HFFc6 (cell line): ENCODE data around the gene HOXA3. TPM values are rescaled to one million over a fixed set of nuclear protein-coding genes. Genes with fewer than 3 reads are reported as not detected.

ENCODE experiments used
- DNase-seq: peaks from one replicate; pipeline ENCODE4 v3.0.0-alpha.2; 2018
- H3K27ac Mint-ChIP-seq: 2 replicates; pipeline ENCODE4 v1.8.0; 2020; ENCODE audit warnings: mild to moderate bottlenecking, mixed read lengths
- H3K27me3 Mint-ChIP-seq: 2 replicates; pipeline ENCODE4 v1.8.0; 2021; ENCODE audit warnings: mild to moderate bottlenecking, moderate library complexity, mixed read lengths; ENCODE audit not compliant: insufficient read depth
- H3K36me3 Mint-ChIP-seq: 2 replicates; pipeline ENCODE4 v1.8.0; 2021; ENCODE audit warnings: low read depth, mixed read lengths
- H3K4me1 Mint-ChIP-seq: 2 replicates; pipeline ENCODE4 v1.8.0; 2020; ENCODE audit warnings: low read depth, mixed read lengths
- H3K4me3 Mint-ChIP-seq: 2 replicates; pipeline ENCODE4 v1.8.0; 2020; ENCODE audit warnings: mild to moderate bottlenecking, moderate library complexity, mixed read lengths
- H3K9me3 Mint-ChIP-seq: 2 replicates; pipeline ENCODE4 v1.8.0; 2020; ENCODE audit warnings: mild to moderate bottlenecking, mixed read lengths
- CTCF ChIP-seq: fragments of 200-600 bp; sonication (generic); IDR thresholded peaks from 2 replicates; pipeline ENCODE4 v1.5.0; 2021; ENCODE audit warnings: antibody characterized with exemption, mild to moderate bottlenecking
- total RNA-seq, 6 experiments: library from RNA; stranded (reverse); fragmentation: NEBNext Ultra II Directional; extraction: Animal tissue kit (Norgen Biotek cat#: 25700); gene quantifications; 2 replicates in 1 of 6; 3 replicates in 5 of 6; pipeline ENCODE4 v1.2.3, GENCODE V29; 2021

The HOXA3 gene
- total RNA-seq, 6 experiments from 2014 or later = 0.33 to 1.9 (median 1.1) TPM

GRCh38 chr7:27140126-27140857, 12.1 kb downstream of the HOXA3 start:
- peaks cover 3% of the 10 kb centered on the region; the same call in 1 of the 2 replicates for H3K27me3 Mint-ChIP-seq
- H3K4me3 Mint-ChIP-seq = no peak overlapping the region
- no peak for TF ChIP-seq CTCF

GRCh38 chr7:27139334-27140125, 12.9 kb downstream of the HOXA3 start:
- Mint-ChIP-seq H3K27me3 (peaks cover 3% of the 10 kb centered on the region; the same call in 1 of the 2 replicates), H3K36me3 (peaks cover 19% of the 10 kb centered on the region), H3K27ac (no peak overlapping the region), H3K4me1 (peaks cover 20% of the 10 kb centered on the region), H3K9me3 (no peaks in the 10 kb centered on the region), H3K4me3 (no peak overlapping the region)
- DNase-seq = no peak
- TF ChIP-seq CTCF = no peak

More at GRCh38 chr7:27140126-27140857, 12.1 kb downstream of the HOXA3 start:
- Mint-ChIP-seq H3K36me3 (peaks cover 23% of the 10 kb centered on the region), H3K4me1 (peaks cover 13% of the 10 kb centered on the region), H3K27ac (no peak overlapping the region), H3K9me3 (no peaks in the 10 kb centered on the region)
- no peak for DNase-seq

GRCh38 chr7:27138985-27139333, 13.4 kb downstream of the HOXA3 start:
- no peak for DNase-seq
- no peak overlapping the region for H3K4me3 Mint-ChIP-seq
- H3K27ac Mint-ChIP-seq = no peak overlapping the region
- peaks cover 19% of the 10 kb centered on the region for H3K36me3 Mint-ChIP-seq
- no peaks in the 10 kb centered on the region for H3K9me3 Mint-ChIP-seq
- peaks cover 26% of the 10 kb centered on the region for H3K4me1 Mint-ChIP-seq
- H3K27me3 Mint-ChIP-seq = peaks cover 3% of the 10 kb centered on the region; the same call in 1 of the 2 replicates
- TF ChIP-seq CTCF = no peak

GRCh38 chr7:27138472-27138871, 13.9 kb downstream of the HOXA3 start:
- no peak for DNase-seq
- no peak for TF ChIP-seq CTCF
- Mint-ChIP-seq H3K9me3 (no peaks in the 10 kb centered on the region), H3K4me3 (no peak overlapping the region), H3K27ac (no peak overlapping the region), H3K4me1 (peaks cover 30% of the 10 kb centered on the region), H3K27me3 (peaks cover 3% of the 10 kb centered on the region; the same call in 1 of the 2 replicates), H3K36me3 (peaks cover 19% of the 10 kb centered on the region)

GRCh38 chr7:27137640-27138315, 14.6 kb downstream of the HOXA3 start:
- no peak for TF ChIP-seq CTCF
- Mint-ChIP-seq H3K4me1 (peaks cover 27% of the 10 kb centered on the region), H3K27ac (no peak overlapping the region), H3K4me3 (no peak overlapping the region), H3K36me3 (peaks cover 19% of the 10 kb centered on the region), H3K27me3 (peaks cover 3% of the 10 kb centered on the region; the same call in 1 of the 2 replicates), H3K9me3 (no peaks in the 10 kb centered on the region)
- DNase-seq = no peak
